Stimulated activated CD8-positive, alpha-beta memory T cell treated with anti-CD3 and anti-CD28 coated beads, Interleukin-7, amount 100 ng/mL, for 24 hours (primary cell): ENCODE results near the gene CSF3.

Experiments
- DNase-seq: peaks from one replicate; pipeline ENCODE4 v3.0.0-alpha.2; 2020; ENCODE audit warnings: low read depth

CSF3 gene

DNA sequence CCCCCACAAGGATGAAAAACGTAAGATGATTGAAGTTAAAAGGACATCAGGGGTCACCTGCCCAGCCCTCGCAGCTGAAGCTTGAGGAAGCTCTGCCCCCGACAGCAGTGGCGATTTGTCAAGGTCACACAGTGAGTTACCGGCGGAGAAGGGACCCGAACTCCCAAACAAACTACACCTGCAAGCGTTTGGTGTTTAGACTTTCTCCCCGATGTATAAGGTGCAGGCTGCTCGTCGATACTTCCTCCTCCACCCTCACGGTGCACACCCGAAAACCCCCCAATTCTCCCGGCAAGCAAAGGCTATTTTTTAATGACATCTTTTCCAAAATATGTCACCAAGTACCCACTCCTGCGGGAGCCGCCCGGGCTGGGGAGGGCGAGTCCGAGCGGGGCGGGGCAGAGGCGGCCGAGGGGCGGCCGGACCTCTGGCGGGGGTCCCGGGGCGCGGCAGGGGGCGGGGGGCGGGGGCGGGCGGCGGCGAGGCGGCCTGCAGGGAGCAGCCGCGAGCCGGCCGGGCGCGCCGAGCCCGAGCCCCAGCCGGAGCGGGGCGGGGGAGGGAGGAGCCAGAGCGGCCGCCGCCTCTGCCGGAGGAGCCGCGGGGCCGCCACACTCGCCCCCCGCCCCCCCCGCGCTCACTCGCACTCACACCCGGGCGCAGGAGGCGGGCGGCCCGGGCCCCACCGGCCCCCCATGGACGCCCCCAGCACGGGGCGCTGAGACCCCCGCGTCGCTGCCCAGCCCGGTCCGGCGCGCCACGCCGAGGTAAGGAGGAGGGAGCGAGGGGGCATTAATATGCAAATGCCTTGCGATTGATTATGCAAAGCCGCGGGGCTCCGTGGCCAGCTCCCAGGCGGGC is 47.3 kb downstream of the CSF3 start, which contains the start of gene THRA:
Gene THRA, plus strand, starts transcription at position 637 of the 858 bp plus-strand sequence. CDS start 11,524 bp downstream, outside the sequence.
- no peak for DNase-seq

- DNase-seq, result no peak
These were observed 48.0 kb downstream of the CSF3 start for GRCh38 chr17:40063187-40063771.

DNA sequence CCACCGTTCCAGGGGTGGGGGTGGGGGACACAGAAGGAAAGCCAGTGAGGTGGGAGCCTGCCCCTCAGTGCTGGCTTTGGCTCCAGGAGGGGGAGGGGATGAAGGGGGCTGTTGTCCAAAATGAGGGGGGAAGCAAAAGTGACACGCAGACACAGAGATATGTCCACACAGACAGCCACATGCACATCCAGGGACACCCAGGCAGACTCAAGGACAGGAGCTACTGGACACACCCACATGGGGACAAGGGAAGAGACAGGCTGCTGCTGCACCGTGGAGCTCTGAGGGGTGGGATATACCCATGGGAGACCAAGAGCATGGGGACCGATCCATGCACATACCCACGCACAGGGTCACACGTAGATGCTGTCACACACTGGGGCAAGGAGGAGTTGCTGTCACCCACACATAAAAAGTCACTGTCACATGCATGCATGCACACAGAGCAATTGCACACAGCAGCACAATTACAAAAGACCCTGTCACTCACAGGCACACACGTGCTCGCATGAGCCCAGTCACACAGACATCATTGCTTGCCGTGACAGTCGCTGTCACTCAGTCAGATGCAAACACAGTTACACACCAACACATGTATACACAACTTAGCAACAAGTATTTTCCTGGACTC is 48.8 kb downstream of the CSF3 start:
- DNase-seq, result no peak

GRCh38 chr17:40064971-40065768 is 49.9 kb downstream of the CSF3 start:
- no peak for DNase-seq

DNA sequence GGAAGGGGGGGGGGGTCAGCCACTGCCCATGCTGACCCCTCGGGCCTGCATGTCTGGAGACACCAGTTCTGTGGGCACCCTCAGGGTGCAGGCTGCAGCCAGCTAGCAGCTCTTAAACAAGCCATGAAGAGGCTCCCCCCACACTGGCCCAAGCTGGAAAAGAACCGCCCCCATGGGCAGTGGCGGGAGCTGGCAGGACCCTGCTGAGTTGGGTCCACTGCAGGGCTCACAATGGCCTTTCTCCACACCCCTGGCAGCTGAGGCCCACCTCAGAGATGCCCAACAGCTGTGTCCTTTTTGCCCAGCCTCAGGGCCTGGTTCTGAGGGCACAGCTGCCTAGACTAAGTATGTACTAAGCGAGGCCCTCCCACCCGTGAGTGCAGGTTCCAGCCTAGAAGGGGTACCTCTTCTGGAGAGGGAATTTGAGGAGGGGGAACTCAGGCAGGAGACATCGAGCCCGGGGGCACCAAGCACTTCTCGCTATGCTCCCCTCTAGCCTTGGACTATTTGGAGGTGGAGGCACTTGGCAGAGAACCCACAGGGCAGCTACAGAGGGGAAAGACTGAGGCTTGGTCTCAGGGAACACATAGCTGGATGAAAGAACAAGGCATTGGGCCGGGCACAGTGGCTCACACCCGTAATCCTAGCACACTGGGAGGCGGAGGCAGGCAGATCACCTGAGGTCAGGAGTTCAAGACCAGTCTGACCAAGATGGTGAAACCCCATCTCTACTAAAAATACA is 50.7 kb downstream of the CSF3 start:
- DNase-seq, result no peak
